Left colon (tissue), 2 donors: ENCODE data around the gene CA6. TPM values are rescaled to one million over a fixed set of nuclear protein-coding genes. Genes with fewer than 3 reads are reported as not detected.
"Not testable (repeated sequence)": the region's sequence is repeated elsewhere in the genome, so short reads cannot be mapped to it uniquely, and the experiment has no call there.

ENCODE experiments used
- ATAC-seq: fragments of 200-7000 bp; cut with Tn5 transposase; one replicate; pipeline ENCODE4 v1.9.1; 2020; ENCODE audit warnings: mild to moderate bottlenecking, moderate library complexity
- DNase-seq, 2 donors: peaks; one replicate each; pipeline ENCODE4 v3.0.0-alpha.2; 2020
- intact Hi-C, 2 donors: fragments of 100-400 bp; cut with DNase I in 1 of 2; cut with micrococcal nuclease in 1 of 2; formaldehyde crosslinking; loops; one replicate each; pipeline versions ENCODE4 v1.11.2 to v1.14.0; 2022; cut with DNase I, micrococcal nuclease
- total RNA-seq, 2 donors: library from RNA; stranded (reverse); fragmentation: NEBNext Ultra II Directional; extraction: Animal tissue kit (Norgen Biotek cat#: 25700); gene quantifications; one replicate each; pipeline ENCODE4 v1.2.1, GENCODE V29; 2021
- donor health status: DM: no; HTN: no; CAD: no.
- donor health status: DM: yes; HTN: yes; CAD: no.

Gene CA6
- total RNA-seq, 2 donors from 2014 or later: not detected

GRCh38 chr1:8989061-8989460, 43.4 kb downstream of the CA6 start:
- intact Hi-C loops: loop anchor here in 1 of 2 donors (5.0 kb wide), 1 partner anchor 72 kb away; no protein-coding TSS in a partner anchor
- ATAC-seq (no peak), DNase-seq (no peak)

DNA sequence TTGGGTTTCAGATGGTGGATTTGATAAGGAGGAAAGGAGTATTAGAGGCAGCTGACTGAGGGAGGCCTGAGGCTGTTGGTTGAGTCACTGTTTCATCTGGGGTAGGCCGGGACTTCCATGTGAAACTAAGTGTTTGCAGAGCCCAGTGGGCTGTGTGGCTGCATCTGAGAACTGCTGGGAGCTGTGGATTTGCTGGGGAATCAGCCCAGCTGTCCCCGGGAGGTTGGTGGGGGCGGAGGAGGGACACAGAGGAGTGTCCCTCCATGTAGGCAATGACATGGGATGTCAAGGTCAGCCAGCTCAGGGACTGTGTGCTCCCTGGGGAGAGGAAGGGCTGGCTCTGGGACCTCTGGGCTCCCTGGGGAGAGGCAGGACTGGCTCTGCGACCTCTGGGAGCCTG, 44.2 kb downstream of the CA6 start:
- DNase-seq (no peak), ATAC-seq (no peak)
- intact Hi-C loops: loop anchor here in 1 of 2 donors (5.0 kb wide), 1 partner anchor 73 kb away; no protein-coding TSS in a partner anchor

- intact Hi-C loops: no loop called here
- ATAC-seq (no peak), DNase-seq (no peak)
These were observed 47.4 kb downstream of the CA6 start for GRCh38 chr1:8992936-8993687.

DNA sequence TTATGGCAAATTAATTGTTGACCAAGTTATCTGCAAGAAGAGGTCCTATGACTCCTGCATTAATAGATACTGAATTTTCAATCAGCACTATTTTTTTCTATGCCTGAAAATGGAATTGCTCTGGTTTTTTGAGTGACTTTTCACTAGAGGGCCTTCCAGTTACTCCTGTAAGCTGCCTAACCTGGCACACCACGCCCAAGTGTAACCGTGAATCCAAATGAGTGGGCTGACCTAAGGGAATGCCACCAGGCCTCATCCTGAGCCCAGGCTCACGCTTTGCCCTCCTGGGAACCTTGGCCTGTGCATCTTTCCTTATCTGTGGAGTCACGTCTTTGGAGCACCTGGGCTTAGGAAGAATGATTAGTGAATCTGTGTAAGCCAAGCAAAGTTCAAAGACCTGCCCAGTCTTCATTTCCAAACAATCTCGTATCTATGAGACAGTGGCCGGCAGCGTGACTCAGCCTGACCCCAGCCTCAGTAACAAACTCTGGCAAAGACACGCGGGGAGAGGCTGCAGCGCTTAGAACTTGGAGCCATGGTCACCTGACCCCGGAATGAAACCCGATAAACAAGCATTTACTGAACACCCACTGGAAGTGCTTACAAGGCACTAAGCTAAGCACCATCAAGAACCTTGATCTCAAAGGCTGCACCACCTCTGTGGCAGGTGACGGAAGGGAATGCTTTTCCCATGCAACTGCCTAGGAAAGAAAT, 48.5 kb downstream of the CA6 start:
- not testable (repeated sequence) for ATAC-seq, DNase-seq

GRCh38 chr1:9001534-9002214, 56.0 kb downstream of the CA6 start:
- DNase-seq (peak; percentile 48 to 69), ATAC-seq (peak; percentile 85)
- intact Hi-C loops: not testable (repeated sequence)

More for the DNA sequence above, 48.5 kb downstream of the CA6 start:
- intact Hi-C loops: not testable (repeated sequence)

GRCh38 chr1:9002215-9002560, 56.5 kb downstream of the CA6 start:
- ATAC-seq, intact Hi-C loops: not testable (repeated sequence)
- DNase-seq: peak in 1 of 2 donors; percentile 53

- no peak for DNase-seq
- no peak for ATAC-seq
- intact Hi-C loops: no loop called here
These were observed 58.5 kb downstream of the CA6 start for GRCh38 chr1:9004031-9004699.

- peak; percentile 71 for ATAC-seq
- intact Hi-C loops: no loop called here
- DNase-seq: peak; percentile 70 to 87
These were observed 59.2 kb downstream of the CA6 start for GRCh38 chr1:9004700-9005394.

DNA sequence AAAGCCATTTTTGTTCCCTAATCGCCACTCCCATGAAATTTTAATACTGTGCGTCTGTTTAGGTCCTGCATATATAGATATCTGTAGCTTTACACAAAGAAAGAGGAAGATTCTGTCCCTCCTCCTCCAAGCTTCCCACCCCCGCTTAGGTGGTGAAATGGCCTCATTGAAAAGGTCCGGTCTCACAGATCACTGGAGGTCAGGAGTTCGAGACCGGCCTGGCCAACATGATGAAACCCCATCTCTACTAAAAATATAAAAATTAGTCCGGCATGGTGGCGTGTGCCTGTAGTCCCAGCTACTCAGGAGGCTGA, 59.7 kb downstream of the CA6 start:
- DNase-seq (no peak), ATAC-seq (no peak)
- intact Hi-C loops: no loop called here

DNA sequence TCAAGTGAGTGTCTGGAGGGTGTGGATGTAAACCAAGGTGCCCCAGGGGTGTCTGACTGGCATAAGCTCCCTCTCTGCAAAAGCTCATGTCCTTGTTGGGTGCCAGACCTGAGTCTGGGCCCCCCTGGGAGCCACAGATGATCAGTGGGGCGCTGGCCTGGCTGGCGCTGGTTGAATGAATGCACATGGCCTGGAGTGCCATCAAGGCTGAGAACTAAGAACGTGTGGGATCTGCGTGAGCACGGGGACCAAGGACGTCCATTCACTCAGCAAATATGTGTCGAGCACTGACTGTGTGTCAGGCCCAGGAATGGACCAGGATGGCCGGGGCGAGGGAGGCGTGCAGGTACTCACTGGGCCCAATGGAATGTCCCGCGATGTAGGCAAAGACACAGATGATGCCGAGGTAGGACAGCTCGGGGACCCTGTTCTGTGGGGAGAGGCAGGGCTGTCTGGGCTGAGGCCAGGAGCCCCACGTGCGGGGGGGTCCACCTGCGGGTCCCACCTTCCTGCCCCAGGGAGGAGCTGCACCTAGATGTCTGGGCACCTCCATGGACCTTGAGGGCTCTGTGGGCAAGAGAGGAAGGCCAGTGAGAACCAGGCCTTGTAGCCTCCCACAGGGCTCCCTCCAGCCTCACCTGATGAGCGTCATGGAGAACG, 61.4 kb downstream of the CA6 start:
- no peak for DNase-seq
- no peak for ATAC-seq
- intact Hi-C loops: no loop called here

- DNase-seq (no peak), ATAC-seq (no peak)
- intact Hi-C loops: no loop called here
These were observed 62.6 kb downstream of the CA6 start for GRCh38 chr1:9008236-9008635.

DNA sequence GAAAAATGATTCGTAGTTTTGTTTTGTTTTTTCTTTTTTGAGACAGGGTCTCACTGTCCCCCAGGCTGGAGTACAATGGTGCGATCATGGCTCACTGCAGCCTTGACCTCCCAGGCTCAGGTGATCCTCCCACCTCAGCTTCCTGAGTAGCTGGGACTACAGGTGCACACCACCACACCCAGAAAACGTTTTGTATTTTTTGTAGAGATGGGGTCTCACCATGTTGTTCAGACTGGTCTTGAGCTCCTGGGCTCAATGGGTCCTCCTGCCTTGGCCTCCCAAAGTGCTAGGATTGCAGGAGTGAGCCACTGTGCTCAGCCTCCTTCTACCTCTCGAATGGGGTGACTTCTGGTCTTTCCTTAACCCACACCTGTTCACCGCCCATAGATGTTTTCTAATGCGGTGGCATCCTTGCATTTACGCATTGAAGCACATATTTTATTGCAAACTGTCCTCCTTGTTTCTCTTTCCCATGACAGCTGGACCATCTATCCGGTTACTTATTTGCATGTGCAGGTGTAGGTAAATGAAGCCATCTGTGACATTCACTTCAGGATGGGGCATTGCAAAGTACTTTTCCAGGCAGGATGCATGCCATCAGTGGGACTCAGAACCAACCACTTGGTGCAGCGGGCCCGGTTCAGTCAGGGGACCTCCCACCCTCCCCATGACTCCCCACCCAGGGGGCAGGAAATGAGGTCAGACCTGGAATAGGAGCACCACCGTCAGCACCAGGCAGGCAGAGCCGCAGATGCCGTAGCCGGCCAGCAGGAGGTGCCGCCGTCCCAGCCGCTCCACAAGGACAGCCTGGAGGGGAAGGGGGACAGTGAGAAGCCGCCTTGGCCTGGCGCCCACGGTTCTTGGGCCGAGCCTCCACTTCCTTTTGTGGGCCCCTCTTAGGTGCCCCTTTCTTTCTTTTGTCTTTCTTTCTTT, 64.0 kb downstream of the CA6 start:
- ATAC-seq (peak; percentile 44), DNase-seq (peak in 1 of 2 donors; percentile 53)
- intact Hi-C loops: no loop called here

DNA sequence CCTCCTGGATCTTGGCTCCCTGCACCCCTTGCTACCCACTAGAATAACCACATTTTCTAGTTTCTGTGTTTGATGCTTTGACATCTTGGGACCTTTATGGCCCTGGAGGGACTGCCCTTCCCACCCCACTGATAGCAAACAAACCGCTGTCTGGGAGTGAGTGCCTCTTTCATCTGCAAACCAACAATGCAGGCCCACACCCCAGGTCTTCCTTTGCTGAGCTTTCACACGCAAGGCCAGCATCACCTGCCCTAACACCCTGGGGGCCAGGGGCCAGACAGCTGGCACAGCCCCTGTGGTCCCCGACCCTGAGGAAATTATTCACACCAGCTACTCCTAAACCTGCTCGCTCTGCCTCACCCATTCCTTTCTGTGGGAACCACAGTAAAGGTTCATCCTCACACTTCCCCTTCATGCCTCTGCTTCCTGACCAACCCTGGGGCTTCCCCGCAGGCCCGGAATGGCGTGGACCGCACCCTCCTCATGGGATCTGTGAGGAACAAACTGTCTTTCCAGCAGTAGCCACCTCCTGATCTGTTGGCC, 65.2 kb downstream of the CA6 start:
- intact Hi-C loops: no loop called here
- DNase-seq: peak; percentile 40 to 67
- peak; percentile 83 for ATAC-seq

DNA sequence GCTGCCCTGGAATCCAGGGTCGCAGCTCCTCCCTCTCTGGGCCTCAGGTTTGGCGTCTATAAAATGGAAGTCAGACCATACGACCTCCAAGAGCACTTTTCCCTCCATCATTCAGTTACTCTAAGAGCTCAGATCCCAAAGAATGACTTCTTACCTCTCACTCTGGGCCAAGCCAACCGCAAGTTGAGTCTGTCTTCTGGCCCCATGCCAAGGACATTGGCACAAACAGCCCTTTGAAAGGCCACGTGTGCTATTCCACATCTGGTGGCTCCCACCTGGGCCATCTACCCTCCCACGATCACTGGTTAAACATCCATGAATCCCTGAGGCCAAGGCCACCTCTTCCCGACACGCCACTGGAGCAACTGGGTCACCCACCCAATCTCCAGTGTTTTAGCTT, 68.2 kb downstream of the CA6 start:
- ATAC-seq: no peak
- intact Hi-C loops: no loop called here
- DNase-seq: no peak

- DNase-seq (no peak), ATAC-seq (no peak)
- intact Hi-C loops: no loop called here
These were observed 69.1 kb downstream of the CA6 start for GRCh38 chr1:9014475-9015375.

DNA sequence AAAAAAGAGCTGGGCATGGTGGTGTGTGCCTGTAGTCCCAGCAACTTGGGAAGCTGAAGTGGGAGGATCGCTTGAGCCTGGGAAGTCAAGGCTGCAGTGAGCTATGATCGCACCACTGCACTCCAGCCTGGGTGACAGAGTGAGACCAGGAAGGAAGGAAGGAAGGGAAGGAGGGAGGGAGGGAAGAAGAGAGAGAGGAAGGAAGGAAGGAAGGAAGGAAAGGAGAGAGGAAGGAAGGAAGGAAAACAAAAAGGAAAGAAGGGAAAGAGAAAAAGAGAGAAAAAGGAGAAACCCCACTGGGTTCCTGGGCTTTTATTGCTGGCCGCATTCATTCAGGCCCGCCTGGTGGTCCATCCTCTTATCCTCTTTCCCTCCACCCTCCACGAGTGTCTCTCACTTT, 70.8 kb downstream of the CA6 start:
- no peak for DNase-seq
- no peak for ATAC-seq
- intact Hi-C loops: no loop called here
